ENCODE results near the gene HEXA.

The HEXA gene

GRCh38 chr15:72318408-72318942 is 57.3 kb downstream of the HEXA start:
- no peak for DNase-seq (ENCODE audit: low spot score)
- no peak for TF ChIP-seq CTCF (IDR thresholded peaks at IDR 0.05; ENCODE audit: borderline replicate concordance, control extremely low read depth, extremely low read depth, insufficient read depth, missing control alignments)
- in situ Hi-C loops (cut with MboI; ENCODE audit: low sequenced_read_pairs, unreplicated experiment), result no loop called here

- no peak for DNase-seq (ENCODE audit: low spot score)
- in situ Hi-C loops (cut with MboI; ENCODE audit: low sequenced_read_pairs, unreplicated experiment), result no loop called here
- no peak for TF ChIP-seq CTCF (IDR thresholded peaks at IDR 0.05; ENCODE audit: borderline replicate concordance, control extremely low read depth, extremely low read depth, insufficient read depth, missing control alignments)
Observed at GRCh38 chr15:72315706-72316370, 60.0 kb downstream of the HEXA start.

- no peak for DNase-seq (ENCODE audit: low spot score)
- no peak for TF ChIP-seq CTCF (IDR thresholded peaks at IDR 0.05; ENCODE audit: borderline replicate concordance, control extremely low read depth, extremely low read depth, insufficient read depth, missing control alignments)
- in situ Hi-C loops (cut with MboI; ENCODE audit: low sequenced_read_pairs, unreplicated experiment), result no loop called here
Observed at GRCh38 chr15:72313881-72314280, 61.9 kb downstream of the HEXA start.

- in situ Hi-C loops (cut with MboI; ENCODE audit: low sequenced_read_pairs, unreplicated experiment), result no loop called here
- no peak for TF ChIP-seq CTCF (IDR thresholded peaks at IDR 0.05; ENCODE audit: borderline replicate concordance, control extremely low read depth, extremely low read depth, insufficient read depth, missing control alignments)
Observed at GRCh38 chr15:72313448-72313840, 62.4 kb downstream of the HEXA start.

GRCh38 chr15:72312605-72313447 is 63.0 kb downstream of the HEXA start:
- in situ Hi-C loops (cut with MboI; ENCODE audit: low sequenced_read_pairs, unreplicated experiment), result no loop called here
- DNase-seq (ENCODE audit: low spot score), result peak; percentile 82
- TF ChIP-seq CTCF (IDR thresholded peaks at IDR 0.05; ENCODE audit: borderline replicate concordance, control extremely low read depth, extremely low read depth, insufficient read depth, missing control alignments), result peak; percentile 86

More at GRCh38 chr15:72313448-72313840, 62.4 kb downstream of the HEXA start:
- DNase-seq (ENCODE audit: low spot score), result no peak

- no peak for TF ChIP-seq CTCF (IDR thresholded peaks at IDR 0.05; ENCODE audit: borderline replicate concordance, control extremely low read depth, extremely low read depth, insufficient read depth, missing control alignments)
- in situ Hi-C loops (cut with MboI; ENCODE audit: low sequenced_read_pairs, unreplicated experiment), result loop anchor here (10.0 kb wide), 1 partner anchor 368 kb away; no protein-coding TSS in a partner anchor
- DNase-seq (ENCODE audit: low spot score), result no peak
Observed at GRCh38 chr15:72307026-72307425, 68.8 kb downstream of the HEXA start.

All from GM13976 (cell line).